Body of pancreas (tissue), 4 donors: ENCODE data around the gene SLC37A4. TPM values are rescaled to one million over a fixed set of nuclear protein-coding genes. Genes with fewer than 3 reads are reported as not detected.
A peak's percentile ranks its signal among the peaks of the same experiment; 100 is the strongest.
"Not testable (repeated sequence)": the region's sequence is repeated elsewhere in the genome, so short reads cannot be mapped to it uniquely, and the experiment has no call there.

Source experiments
- ATAC-seq: fragments of 150-250 bp; one replicate; pipeline ENCODE4 v1.9.1; 2016
- DNase-seq, 4 donors: peaks; one replicate each; pipeline ENCODE4 v3.0.0-alpha.2; 2019
- H3K27ac ChIP-seq, 4 donors: fragments of 200-600 bp; sonication (generic); 1 replicate in 3 of 4; 2 replicates in 1 of 4; pipeline versions ENCODE4 v1.5.1 to v1.6.1; 2016 to 2019; ENCODE audit warnings: mild to moderate bottlenecking in 1 of 4, mixed read lengths in 1 of 4, moderate library complexity in 1 of 4
- H3K27me3 ChIP-seq, 2 donors: fragments of 200-600 bp; sonication (generic); one replicate each; pipeline ENCODE4 v1.6.0; 2016; ENCODE audit warnings: mild to moderate bottlenecking in 1 of 2
- H3K36me3 ChIP-seq, 2 donors: fragments of 200-600 bp; sonication (generic); replicated peaks in 1 of 2; 2 replicates each; pipeline ENCODE4 v1.5.1; 2016; ENCODE audit warnings: low read depth in 2 of 2; ENCODE audit not compliant: insufficient read depth in 1 of 2
- H3K4me1 ChIP-seq: fragments of 200-600 bp; sonication (generic); one replicate; pipeline ENCODE4 v1.6.0; 2016
- H3K4me3 ChIP-seq, 2 donors: fragments of 200-600 bp; sonication (generic); 1 replicate in 1 of 2; 2 replicates in 1 of 2; pipeline ENCODE4 v1.5.1; 2016 to 2019
- H3K9me3 ChIP-seq, 3 donors: fragments of 200-600 bp; sonication (generic); 1 replicate in 2 of 3; 2 replicates in 1 of 3; pipeline ENCODE4 v1.5.1; 2016
- POLR2A ChIP-seq, 3 donors: fragments of 450-650 bp; IDR thresholded peaks; one replicate each; pipeline ENCODE4 v1.6.1; 2016; ENCODE audit warnings: antibody characterized with exemption in 3 of 3, mild to moderate bottlenecking in 2 of 3
- WGBS, 2 donors: methylation state at CpG; one replicate each; pipeline ENCODE4 v1.1.5; 2017; 5-methylcytosine and 5-hydroxymethylcytosine counted together
- intact Hi-C: fragments of 100-400 bp; cut with DNase I; formaldehyde crosslinking; loops from one replicate; pipeline ENCODE4 v1.15.1; 2023
- total RNA-seq, 2 donors: library from RNA; depleted of rRNA; stranded (reverse); fragments of >200 nt; gene quantifications; one replicate each; pipeline ENCODE4 v1.1.0, GENCODE V29; 2016
- TF ChIP-seq, protein P1 (sequence below), 7 experiments: fragments of 450-650 bp in 4 of 7; fragments of 200-600 bp in 3 of 7; sonication (generic) in 3 of 7; IDR thresholded peaks; one replicate each; pipeline ENCODE4 v1.5.1; 2016 to 2019; ENCODE audit warnings: antibody characterized with exemption in 7 of 7

Gene SLC37A4
- total RNA-seq, 2 donors from 2014 or later: 64.6 to 90.3 TPM

DNA sequence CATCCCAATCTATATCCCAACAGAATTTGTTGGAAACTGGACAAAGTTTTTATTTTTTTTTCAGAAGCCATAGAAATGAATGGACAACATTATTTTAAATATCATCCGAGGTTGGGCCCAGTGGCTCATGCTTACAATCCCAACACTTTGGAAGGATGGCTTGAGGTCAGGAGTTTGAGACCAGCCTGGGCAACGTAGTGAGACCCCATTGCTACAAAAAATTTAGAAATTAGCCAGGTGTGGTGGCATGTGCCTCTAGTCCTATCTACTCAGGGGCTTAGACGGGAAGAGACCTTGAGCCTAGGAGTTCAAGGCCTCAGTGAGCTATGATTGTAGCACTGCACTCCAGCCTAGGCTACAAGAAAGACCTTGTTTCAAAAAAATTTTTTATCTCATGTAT is 4.1 kb upstream of the SLC37A4 start:
- H3K27ac ChIP-seq: no peak overlapping the region
- intact Hi-C loops: no loop called here

GRCh38 chr11:119033421-119033820 is 2.7 kb upstream of the SLC37A4 start:
- H3K27ac ChIP-seq, intact Hi-C loops: not testable (repeated sequence)
- 74 to 81% methylated on average over 10 of the region's 10 CpGs for WGBS, 2 donors

More for the DNA sequence above, 4.1 kb upstream of the SLC37A4 start:
- DNase-seq (no peak), ATAC-seq (no peak)
- TF ChIP-seq, protein P1, sequence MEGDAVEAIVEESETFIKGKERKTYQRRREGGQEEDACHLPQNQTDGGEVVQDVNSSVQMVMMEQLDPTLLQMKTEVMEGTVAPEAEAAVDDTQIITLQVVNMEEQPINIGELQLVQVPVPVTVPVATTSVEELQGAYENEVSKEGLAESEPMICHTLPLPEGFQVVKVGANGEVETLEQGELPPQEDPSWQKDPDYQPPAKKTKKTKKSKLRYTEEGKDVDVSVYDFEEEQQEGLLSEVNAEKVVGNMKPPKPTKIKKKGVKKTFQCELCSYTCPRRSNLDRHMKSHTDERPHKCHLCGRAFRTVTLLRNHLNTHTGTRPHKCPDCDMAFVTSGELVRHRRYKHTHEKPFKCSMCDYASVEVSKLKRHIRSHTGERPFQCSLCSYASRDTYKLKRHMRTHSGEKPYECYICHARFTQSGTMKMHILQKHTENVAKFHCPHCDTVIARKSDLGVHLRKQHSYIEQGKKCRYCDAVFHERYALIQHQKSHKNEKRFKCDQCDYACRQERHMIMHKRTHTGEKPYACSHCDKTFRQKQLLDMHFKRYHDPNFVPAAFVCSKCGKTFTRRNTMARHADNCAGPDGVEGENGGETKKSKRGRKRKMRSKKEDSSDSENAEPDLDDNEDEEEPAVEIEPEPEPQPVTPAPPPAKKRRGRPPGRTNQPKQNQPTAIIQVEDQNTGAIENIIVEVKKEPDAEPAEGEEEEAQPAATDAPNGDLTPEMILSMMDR (IDR thresholded peaks at IDR 0.05): no peak
- TF ChIP-seq POLR2A (IDR thresholded peaks at IDR 0.05): no peak
- H3K36me3 ChIP-seq: no peaks in the 10 kb centered on the region
- H3K9me3 ChIP-seq: no peaks in the 10 kb centered on the region
- no peak overlapping the region for H3K4me3 ChIP-seq
- 66 to 69% methylated on average over 3 of the region's 3 CpGs for WGBS, 2 donors
- peaks cover 5% of the 10 kb centered on the region for H3K4me1 ChIP-seq
- no peaks in the 10 kb centered on the region for H3K27me3 ChIP-seq

DNA sequence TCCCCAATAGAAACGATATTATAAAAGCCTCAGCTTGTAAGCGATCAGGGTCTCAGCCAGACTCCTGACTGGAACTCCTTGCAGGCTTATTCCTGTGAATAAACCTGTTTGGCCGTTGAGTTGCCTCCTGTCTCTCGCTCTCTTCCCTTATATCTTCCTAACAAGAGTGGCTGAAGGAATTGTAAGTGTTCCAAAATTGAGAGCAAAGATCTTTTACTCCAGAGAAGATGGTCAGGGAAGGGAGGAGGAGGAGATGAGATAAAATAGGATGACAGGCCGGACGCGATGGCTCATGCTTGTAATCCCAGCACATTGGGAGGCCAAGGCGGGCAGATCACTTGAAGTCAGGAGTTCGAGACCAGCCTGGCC is 1.2 kb upstream of the SLC37A4 start:
- intact Hi-C loops: no loop called here
- H3K36me3 ChIP-seq: no peaks in the 10 kb centered on the region
- WGBS, 2 donors: 63 to 71% methylated on average over 9 of the region's 9 CpGs
- ATAC-seq: no peak
- no peak overlapping the region for H3K4me3 ChIP-seq
- H3K9me3 ChIP-seq: no peaks in the 10 kb centered on the region
- no peak overlapping the region for H3K27ac ChIP-seq
- no peak for DNase-seq
- H3K27me3 ChIP-seq: no peaks in the 10 kb centered on the region
- no peak for TF ChIP-seq POLR2A (IDR thresholded peaks at IDR 0.05)
- TF ChIP-seq, protein P1 (IDR thresholded peaks at IDR 0.05): no peak
- peaks cover 33% of the 10 kb centered on the region for H3K4me1 ChIP-seq

More at GRCh38 chr11:119033421-119033820, 2.7 kb upstream of the SLC37A4 start:
- DNase-seq, H3K36me3 ChIP-seq, H3K9me3 ChIP-seq, H3K4me3 ChIP-seq, H3K27me3 ChIP-seq, ATAC-seq: not testable (repeated sequence)
- H3K4me1 ChIP-seq: peaks cover 17% of the 10 kb centered on the region

DNA sequence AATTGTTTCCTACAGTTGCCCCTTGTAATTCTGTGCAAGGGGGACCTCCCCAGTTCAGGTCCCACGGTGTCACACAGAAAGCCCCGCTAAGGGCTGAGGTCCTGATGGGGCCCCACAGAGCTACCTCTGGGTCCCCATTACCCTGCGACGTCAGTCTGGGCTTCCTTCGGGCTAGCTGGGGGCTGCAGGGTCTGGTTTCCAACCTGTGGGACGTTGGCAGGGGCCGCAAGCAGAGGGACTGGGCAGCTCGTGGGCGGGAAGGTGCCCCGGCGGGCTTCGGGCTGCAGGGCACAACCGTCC is 698 bp downstream of the SLC37A4 start:
- ATAC-seq (no peak), DNase-seq (no peak)
- intact Hi-C loops: no loop called here
- no peaks in the 10 kb centered on the region for H3K27me3 ChIP-seq
- 2% methylated on average over 13 of the region's 13 CpGs; no CpG with 5 or more reads in 1 of the 2 donors for WGBS, 2 donors
- peaks cover 52% of the 10 kb centered on the region for H3K4me1 ChIP-seq
- no peaks in the 10 kb centered on the region for H3K9me3 ChIP-seq
- peak overlapping the region; percentile 58 to 84 for H3K4me3 ChIP-seq
- H3K27ac ChIP-seq: peak overlapping the region; percentile 88 to 95 (median 93)
- TF ChIP-seq, protein P1 (IDR thresholded peaks at IDR 0.05): no peak
- TF ChIP-seq POLR2A (IDR thresholded peaks at IDR 0.05): no peak
- H3K36me3 ChIP-seq: peaks cover 0 to 2% of the 10 kb centered on the region in 2 donors

DNA sequence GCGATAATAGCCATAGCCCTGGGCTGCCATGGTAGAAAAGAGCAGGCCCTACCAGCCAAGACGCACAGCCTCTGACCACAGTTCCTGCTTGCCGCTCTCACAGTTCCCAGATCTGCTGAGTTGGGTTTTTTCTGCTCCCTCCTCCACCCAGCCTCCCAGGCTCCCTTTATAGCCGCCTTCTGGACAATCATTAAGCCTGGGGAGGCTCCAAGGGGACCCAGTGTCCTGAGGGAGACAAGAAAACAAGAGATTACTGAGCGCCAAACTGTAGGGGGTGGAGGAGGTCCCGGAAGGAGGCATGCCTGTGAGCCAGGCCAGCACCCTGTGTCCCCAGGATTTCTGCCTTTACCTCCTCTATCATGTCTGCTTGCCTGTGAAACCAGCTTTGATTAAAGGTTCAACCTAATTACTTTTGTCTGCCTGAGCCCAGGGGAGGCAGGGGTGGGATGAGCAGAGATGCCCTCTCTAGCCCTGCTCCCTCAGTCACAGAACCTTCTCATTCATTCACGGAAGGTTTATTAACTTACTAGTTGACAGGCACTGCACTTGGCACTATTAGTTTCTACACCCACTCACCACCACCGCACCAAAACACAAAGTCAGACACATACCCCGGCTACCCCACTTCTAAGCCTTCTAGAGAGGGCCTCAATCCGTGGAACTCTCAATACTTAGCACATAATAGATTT is 1.2 kb downstream of the SLC37A4 start:
- Histone ChIP-seq H3K27me3 (no peaks in the 10 kb centered on the region), H3K27ac (peak overlapping the region; percentile 88 to 95 (median 93)), H3K9me3 (no peaks in the 10 kb centered on the region), H3K4me1 (peaks cover 57% of the 10 kb centered on the region), H3K4me3 (peak overlapping the region; percentile 58 to 84), H3K36me3 (peaks cover 0 to 2% of the 10 kb centered on the region in 2 donors)
- TF ChIP-seq POLR2A (IDR thresholded peaks at IDR 0.05): peak; percentile 67 to 93 (median 92)
- TF ChIP-seq, protein P1 (IDR thresholded peaks at IDR 0.05): peak in 4 of 7 experiments; percentile 13 to 40 (median 32)
- DNase-seq: peak; percentile 85 to 94 (median 92)
- ATAC-seq: peak; percentile 70
- 8 to 12% methylated on average over 9 to 10 of the region's 10 CpGs for WGBS, 2 donors
- intact Hi-C loops: no loop called here
